Dermis blood vessel endothelial cell (primary cell): ENCODE measurements around the gene PIWIL4. TPM values are rescaled to one million over a fixed set of nuclear protein-coding genes. Genes with fewer than 3 reads are reported as not detected.
"Not testable (repeated sequence)": the region's sequence is repeated elsewhere in the genome, so short reads cannot be mapped to it uniquely, and the experiment has no call there.

ENCODE experiments used
- DNase-seq: peaks from one replicate; pipeline ENCODE4 v3.0.0; 2010
- total RNA-seq: library from RNA; depleted of rRNA; stranded (reverse); fragments of >200 nt; gene quantifications from 2 replicates; pipeline ENCODE4 v1.2.3, GENCODE V29; 2014

The PIWIL4 gene
- total RNA-seq, 1 donor from 2014 or later = 1.2 TPM

DNA sequence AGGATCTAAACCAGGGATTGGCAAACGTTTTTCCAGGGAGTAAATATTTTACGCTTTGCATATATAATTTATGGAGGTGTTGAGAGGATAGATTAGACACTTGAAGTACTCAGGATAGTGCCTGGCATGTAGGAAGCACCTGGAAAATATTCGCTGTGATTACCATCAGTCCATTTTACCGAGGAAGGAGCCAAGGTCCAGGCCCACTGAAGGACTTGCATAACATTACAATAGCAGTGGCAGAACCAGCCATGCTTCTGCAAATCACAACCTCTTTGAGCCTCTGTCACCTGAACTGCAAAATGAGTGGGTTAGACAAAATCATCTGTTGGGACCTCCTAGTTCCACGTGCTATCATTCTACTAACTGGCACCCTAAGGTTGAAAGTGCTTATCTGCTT lies 18.0 kb upstream of the PIWIL4 start:
- DNase-seq = no peak

DNA sequence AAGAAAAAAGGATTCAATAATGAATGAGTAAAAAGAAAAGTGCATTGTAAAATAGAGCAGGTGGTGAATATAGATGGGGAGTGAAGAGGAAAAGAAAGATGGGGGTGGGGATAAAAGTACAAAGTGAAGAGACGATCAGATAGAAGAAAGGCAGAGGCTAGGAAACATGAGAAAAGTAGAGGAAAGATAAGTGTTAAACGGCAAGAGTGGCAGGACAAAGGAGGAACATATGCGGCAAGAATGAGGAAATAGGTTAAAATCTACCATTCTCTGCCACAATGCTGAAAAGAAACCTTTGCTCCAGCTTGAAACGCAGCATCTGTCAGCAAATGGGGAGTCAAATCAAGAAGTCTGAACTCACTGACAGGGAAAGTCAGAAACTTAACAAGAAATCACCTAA lies 16.7 kb upstream of the PIWIL4 start:
- no peak for DNase-seq

DNA sequence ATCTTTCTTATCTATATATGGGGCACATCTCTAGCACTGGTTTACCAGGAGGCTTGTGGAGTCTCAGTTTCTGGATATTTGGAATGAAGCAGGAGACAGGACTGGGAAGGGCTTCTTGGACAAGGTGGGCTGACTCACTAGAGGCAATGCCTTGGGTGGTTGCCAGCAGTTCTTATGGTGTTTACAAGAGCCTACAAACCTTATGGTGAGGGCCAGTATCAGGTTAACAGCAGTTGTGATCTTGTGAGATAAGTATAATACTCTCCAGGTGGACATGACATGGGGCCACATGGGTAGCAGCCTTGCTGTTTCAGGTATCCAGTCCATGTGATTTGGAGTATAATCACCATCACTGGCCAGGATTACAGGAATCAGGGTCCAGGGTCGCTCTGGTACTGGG lies 13.2 kb upstream of the PIWIL4 start:
- DNase-seq = peak; percentile 19

DNA sequence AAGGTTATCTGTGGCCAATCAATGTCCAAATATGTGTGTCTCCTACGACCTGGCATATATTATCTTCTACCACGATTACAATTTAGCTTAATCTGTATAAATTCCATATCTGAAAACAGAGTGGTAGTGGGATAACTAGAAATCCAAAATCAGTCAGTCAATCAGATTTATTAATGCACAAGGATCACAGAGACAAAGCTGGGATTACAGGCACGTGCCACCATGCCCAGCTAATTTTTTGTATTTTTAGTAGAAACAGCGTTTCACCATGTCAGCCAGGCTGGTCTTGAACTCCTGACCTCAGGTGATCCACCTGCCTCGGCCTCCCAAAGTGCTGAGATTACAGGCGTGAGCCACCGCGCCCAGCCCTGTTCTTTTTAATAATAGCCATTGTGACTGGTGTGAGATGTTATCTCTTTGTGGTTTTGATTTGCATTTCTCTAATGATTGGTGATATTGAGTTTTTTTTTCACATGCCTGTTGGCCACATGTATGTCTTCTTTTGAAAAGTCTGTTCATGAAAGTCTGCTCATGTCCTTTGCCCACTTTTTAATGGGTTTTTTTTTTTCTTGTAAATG lies 11.3 kb upstream of the PIWIL4 start:
- DNase-seq = not testable (repeated sequence)

DNA sequence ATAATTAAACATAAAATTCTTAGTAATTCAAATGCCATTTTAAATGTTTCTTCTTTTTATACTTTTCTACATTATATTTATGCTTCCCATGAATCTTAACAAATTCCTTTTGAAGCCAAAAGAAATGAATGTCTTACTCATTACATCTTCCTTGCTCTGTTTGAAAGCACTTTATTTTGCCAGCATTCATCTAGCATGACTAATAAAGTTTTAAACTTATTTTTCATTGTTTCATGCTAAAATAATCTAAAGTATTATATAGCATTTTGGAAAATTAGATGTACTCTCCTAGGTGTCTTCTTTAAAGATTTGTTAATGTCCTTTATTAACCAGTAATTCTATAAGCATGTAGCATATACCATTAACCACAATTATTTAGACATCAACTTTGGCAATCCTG lies 9.7 kb upstream of the PIWIL4 start:
- no peak for DNase-seq

DNA sequence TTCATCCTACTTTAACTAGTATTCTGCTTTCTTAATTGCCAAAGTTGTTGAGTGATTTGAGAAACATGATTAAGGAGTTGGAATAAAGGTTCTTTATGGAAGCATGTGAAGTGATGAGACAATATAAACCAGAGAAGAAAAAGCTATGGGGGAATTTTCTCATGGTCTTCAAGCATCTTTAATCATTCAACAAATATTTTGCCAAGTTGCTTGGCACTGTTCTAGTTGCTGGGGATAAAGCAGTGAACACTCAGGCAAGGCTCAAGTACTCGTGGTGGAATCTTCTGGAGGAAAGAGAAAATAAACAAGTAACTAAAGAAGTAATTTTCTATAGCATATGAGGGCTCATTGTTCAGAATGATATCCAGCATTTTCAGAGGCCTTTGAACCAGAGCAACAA lies 9.2 kb upstream of the PIWIL4 start:
- no peak for DNase-seq

DNA sequence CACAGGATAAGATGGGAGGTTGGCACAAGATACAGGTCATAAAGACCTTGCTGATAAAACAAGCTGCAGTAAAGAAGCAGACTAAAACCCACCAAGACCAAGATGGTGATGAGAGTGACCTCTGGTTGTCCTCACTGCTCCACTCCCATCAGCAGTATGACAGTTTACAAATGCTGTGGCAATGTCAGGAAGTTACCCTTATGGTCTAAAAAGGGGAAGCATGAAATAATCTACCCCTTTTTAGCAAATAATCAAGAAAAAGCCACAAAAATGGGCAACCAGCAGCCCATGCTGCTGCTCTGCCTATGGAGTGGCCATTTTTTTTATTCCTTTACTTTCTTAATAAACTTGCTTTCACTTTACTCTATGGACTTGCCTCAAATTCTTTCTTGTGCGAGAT lies 8.7 kb upstream of the PIWIL4 start:
- no peak for DNase-seq

DNA sequence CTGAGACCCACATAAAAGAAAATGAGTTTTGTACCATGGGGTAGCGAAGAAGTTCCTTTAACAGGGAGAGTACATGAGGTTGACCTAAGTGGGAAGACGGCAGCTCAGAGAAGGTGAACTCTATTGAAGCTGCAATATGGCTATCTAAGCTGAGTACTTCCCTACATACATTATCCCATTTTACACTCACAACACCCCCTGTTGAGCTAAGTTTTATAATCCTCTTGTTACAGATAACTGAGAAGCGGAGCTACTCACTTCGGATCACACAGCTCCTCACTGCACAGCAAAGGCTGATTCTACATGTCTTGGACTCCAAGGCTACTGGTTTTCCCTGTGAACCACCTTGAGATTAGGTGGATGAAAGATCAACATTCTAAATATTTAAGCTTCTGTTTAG lies 8.2 kb upstream of the PIWIL4 start:
- DNase-seq = no peak

DNA sequence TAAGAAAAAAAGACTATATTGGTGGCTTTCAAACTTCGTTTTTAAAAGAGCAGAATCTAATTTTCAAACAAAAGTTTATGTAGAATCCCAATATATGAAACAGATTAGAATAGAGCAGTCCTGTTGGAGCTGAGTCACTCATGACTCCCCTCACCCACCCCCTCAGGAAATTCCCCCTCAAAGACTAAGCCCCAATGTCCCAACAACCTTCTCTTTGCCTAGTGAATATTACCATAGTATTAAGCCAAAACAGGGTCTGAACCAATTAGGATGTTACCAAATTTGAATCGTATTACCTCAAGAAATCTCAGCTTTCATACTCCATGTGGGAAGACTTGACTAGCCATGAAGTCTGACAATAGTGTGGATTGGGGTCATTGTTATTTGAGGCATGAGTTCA lies 7.8 kb upstream of the PIWIL4 start:
- no peak for DNase-seq

DNA sequence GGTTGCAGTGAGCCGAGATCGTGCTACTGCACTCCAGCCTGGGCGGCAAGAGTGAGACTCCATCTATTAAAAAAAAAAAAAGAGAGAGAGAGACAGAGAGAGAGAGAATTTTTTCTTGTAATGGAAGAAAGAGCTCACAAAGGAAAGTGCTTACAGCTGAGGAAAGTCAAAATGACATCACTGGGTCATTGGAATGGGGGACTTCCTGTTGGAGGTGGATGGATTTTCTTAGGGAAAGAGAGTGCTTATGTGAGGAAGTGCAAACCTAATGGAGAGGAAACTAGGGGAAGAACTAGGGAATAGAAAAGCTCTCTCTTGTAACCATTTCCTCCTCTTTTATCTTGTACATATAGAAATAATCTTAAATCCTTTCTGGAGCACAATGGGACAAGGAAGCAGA lies 6.3 kb upstream of the PIWIL4 start:
- DNase-seq = peak; percentile 19

DNA sequence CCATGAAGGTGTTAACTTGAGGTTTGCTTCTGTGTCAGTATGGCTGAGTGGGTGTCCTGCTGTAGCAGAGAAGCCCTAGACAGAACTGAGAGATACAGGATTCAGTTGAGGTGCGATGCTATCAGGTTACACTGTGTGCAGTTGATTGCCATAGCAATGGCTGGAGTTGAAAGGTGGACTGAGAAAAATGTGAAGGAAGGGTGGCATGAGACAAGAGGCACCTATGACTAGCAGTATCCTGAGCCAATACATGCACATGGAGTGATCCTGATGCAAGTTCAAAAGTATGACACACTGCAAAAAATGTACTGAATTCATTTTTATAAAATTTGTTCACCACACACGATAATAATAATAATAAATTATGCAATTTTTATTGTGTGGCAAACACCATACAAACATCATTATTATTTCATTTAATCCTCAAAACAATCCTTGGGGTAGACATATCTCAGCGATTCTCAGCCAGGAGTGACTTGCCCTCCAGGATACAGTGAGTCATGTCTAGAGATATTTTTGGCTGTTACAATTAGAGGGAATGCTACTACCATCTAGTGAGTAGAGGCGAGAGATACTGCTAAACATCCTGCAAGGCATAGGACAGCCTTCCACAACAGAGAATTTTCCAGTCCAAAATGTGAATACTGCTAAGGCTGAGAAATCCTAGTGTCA lies 3.9 kb upstream of the PIWIL4 start:
- DNase-seq = peak; percentile 65

DNA sequence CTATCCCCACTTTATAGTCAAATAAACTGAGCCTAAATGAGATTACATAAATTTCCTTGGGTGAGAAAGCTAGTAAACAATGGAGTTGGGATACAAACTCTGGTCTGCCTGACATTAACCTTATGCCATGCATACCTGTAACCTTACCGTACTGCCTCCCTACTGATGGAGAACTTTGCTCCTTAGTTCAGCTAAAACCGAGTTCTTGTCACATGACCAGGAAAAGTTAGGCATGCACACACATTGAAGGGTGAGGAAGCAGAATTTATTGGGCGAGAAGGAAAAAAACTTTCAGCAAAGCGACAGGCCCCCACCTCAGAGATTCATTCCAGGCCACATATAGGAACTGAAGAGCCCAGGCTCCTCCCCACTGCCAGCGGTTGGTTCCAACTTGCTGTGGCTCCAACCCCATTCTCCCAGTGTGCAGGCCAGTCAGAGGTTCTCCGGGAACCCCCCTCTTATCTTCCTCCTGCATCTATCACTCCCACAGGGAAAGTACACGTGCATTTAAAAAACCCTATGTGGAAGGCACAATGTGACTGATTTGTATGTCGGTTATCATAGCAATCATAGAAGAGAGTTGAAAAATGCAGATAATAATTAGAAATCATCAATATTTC lies 3.2 kb upstream of the PIWIL4 start:
- no peak for DNase-seq

DNA sequence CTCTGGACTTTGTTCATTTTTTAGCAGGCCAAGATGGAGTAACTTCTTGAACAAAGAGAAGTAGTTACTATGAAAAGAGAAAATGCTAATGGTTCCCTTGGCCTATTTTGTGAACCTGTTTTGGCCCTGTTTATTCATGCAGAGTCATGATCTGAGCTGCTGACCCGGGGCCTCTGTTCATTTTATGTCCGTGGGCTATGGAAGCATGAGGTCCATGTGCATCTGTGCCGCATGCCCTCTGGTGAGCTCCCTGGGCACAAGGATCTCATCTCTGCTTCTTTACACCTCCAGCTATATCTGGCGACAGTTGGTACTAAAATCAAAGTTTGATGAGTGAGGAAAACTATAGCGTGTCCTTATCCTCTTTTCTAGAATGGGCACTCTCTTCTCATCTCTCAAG lies 1.0 kb downstream of the PIWIL4 start:
- DNase-seq = no peak

DNA sequence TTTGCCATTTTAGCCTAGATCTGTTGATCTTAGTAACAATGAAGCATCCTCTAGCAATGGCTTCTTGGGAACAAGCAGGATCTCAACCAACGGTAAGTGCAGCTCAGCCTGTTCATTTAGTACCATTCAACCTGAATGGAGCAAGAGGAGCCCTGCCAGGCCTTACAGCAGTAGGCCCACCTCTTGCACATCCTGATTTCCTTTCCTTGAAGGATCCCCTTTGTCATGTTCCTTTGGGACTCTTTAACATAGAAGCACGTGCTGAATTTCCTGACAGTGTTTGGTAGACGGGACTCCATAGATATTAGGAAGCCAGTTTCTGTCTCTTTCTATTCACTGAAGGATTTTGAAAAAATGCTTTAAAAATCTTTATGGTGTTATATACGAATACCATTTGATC lies 1.5 kb downstream of the PIWIL4 start:
- no peak for DNase-seq

DNA sequence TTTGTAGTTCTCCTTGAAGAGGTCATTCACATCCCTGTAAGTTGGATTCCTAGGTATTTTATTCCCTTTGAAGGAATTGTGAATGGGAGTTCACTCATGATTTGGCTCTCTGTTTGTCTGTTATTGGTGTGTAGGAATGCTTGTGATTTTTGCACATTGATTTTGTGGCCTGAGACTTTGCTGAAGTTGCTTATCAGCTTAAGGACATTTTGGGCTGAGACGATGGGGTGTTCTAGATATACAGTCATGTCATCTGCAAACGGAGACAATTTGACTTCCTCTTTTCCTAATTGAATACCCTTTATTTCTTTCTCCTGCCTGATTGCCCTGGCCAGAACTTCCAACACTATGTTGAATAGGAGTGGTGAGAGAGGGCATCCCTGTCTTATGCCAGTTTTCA lies 5.8 kb downstream of the PIWIL4 start:
- DNase-seq = not testable (repeated sequence)

DNA sequence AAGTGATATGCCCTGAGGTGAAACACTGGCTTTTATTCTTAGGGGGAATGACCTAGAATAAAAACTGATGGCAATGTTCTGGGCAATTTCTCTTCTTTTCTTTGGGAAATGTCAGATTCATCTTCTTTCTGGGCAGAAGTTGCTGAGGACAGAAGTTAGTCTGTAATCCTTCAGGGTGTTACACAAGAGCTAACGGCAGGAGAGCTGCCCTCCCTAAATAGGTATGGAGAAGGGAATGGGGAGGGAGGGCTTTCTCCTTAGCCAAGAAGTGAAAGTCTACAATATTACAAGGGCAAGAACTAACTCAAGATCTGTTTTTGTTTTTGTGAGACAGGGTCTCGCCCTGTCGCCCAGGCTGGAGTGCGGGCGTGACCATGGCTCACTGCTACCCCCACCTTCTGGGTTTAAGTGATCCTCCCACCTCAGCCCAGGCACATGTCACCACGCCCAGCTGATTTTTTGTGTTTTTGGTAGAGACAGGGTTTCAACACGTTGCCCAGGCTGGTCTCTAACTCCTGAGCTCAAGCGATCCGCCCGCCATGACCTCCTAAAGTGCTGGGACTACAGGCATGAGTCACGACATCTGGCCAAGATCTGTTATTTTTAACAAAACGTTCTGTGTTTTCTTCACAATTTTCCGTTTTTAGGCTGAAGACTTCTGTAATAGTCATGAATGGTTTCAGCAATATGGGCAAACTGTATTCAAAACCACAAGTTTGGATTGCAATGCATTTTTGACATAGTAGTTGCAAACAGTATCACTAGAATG lies 7.2 kb downstream of the PIWIL4 start:
- no peak for DNase-seq

DNA sequence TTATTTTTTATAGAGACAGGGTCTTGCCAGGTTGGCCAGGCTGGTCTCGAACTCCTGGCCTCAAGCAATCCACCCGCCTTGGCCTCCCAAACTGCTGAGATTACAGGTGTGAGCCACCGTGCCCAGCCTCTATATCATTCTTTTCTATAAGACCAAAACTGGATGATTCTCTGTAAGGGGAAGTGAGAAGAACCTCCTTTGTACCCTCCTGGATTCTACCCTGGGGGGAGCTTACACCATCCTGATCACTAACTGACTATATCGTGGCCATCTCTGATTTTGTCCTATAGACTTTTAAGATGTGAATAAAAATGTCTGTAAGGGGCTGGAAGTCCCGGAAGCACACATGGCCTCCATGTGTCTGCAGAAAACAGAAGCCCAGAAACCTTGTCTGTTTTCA lies 9.1 kb downstream of the PIWIL4 start:
- no peak for DNase-seq

DNA sequence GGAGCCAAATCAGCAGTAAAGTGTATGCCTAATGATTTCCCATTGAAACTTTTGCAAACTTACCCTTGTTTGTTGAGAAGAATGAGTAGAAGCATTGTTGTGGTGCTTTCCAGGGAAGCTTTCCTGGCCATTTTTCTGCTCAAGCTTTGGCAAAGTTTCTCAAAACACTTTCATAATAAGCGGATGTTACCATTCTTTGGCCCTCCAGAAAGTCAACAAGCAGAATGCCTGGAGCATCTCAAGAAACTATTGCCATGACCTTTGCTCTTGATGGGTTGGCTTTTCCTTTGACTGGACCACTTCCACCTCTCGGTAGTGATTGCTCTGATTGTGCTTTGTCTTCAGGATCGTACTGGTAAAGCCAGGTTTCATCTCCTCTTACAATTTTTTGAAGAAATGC lies 10.7 kb downstream of the PIWIL4 start:
- DNase-seq = peak; percentile 3

DNA sequence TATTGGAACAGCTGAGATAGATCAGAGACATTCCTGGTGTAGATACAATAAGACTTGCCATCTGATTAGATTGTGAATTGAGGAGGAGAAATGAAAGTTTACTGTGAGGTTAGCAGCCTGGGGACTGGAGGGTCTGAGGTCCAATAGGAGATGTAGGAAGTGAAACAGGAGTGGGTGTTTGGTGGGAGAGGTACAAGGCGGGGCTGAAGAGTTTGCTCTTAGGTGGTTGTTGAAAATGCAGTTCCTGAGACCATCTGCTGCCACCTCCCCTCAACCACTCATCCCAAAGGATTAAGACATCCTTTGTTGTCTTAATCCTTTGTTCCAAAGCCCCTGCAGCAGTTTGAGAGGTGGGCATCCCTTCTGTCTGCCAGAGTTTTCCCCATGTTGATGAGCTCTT lies 14.8 kb downstream of the PIWIL4 start:
- no peak for DNase-seq

DNA sequence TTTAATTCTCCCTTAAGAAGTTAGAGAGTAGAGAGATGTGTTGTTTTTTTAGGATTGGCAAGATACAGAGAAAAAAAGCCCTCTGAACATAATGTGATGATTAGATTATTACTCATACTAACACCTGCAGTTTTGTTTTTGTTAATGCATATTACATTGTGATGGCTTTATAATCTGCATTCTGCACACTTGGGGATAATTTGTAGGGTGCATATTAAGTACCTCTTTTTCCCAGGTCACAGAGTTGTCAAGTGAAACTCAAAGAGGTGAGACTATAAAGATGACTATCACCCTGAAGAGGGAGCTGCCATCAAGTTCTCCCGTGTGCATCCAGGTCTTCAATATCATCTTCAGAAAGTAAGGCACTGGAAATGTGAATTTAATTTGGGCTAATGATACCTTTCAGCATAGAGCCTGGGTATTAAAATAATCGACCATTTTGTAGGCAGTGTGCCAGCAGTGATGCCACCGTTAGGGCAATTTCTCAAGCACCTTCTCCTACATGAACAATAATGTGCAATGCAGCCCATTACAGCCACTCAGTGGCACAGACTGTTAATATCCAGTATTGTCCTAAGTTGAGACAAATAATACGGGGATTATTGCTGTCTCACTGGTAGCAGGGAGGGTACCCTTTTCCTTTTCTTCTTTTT lies 16.2 kb downstream of the PIWIL4 start:
- no peak for DNase-seq

DNA sequence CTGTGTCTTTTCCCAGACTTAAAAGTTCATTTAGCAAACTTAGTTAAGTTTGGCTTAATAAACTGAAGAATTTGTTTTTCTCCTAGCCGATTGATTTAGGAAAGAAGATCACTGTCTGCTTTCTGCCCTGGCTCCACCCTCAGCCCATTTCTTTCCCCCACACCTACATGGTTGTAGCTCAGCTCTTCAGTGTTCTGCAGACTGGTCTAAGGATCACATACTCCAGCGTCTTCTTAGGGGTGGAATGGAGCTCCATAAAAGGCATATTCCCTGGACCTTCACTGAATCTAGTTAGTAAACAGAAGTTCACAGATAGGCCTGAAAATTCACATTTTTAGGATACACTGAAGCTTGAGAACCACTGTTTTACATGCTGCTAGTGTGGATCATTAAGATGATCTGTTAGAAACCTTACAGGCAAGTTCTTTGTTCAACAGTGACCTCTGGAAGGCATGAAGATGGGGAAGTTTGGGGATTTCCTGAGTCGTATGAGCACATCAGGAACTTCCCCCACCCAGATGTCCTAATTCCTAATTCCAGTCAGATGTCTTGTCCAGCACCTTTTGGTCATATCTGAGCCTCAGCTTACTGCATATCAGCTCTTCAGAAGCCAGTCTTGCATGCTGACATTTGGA lies 16.8 kb downstream of the PIWIL4 start:
- no peak for DNase-seq

DNA sequence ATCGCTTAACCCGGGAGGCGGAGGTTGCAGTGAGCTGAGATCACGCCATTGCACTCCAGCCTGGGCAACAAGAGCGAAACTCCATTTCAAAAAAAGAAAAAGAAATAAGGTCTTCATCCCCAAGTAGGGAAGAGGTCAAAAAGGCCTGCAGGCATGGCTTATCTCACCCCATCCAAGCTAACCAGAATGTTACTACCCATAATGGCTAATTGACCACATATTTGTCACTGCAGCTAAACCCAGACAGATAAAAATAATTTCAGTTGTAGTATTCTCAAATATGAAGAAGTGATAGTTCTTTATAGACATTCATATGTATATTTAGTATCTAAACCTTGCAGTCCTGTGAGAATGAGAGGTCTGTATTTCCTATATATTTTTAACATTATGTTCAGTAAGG lies 17.8 kb downstream of the PIWIL4 start:
- no peak for DNase-seq

DNA sequence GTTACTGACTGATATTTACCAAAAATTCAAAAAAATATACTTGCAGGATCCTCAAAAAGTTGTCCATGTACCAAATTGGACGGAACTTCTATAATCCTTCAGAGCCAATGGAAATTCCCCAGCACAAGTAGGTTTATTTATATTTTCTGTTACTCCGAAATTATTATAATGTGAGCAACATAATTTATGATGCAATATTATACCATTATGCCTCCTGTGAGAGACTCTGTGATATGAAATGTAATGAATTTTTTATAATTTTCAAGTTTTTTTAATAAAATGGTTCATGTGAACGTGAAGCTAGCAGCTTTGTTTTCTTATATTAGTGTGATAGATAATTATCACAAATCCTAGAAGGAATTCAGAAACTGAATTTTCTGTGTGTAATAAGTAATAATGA lies 18.2 kb downstream of the PIWIL4 start:
- DNase-seq = no peak
